HCT116 (cell line): Measurements from ENCODE around the gene PPRC1. TPM values are rescaled to one million over a fixed set of nuclear protein-coding genes. Genes with fewer than 3 reads are reported as not detected.

ENCODE experiments used
- ATAC-seq: fragments of 200-7000 bp; cut with Tn5 transposase; 2 replicates; pipeline ENCODE4 v1.9.1; 2020; ENCODE audit warnings: mild to moderate bottlenecking, moderate library complexity
- BruUV-seq: library from RNA; stranded (reverse); fragments of 400-500 nt; replicated peaks from 2 replicates; lab custom pipeline; 2021; lab: Mats Ljungman, UMichigan
- CTCF ChIA-PET: fragments of 300-600 bp; sonication (Branson Sonifier 250); formaldehyde crosslinking; loops from one replicate; lab custom pipeline; 2021; ENCODE audit warnings: antibody characterized with exemption; lab: Charles Lee
- POLR2A ChIA-PET: fragments of 300-600, 350-600 bp; sonication (Branson Sonifier 250); formaldehyde crosslinking; loops from one replicate; lab custom pipeline; 2021; ENCODE audit warnings: antibody characterized with exemption; lab: Charles Lee
- RAD21 ChIA-PET, 2 experiments: fragments of 300-600 bp; sonication (Branson Sonifier 250); formaldehyde crosslinking; loops; one replicate each; lab custom pipeline; 2023; ENCODE audit warnings: low total read pairs in 2 of 2; ENCODE audit not compliant: uncharacterized antibody in 2 of 2, unreplicated experiment in 2 of 2, low non-redundant PET in 1 of 2; lab: Charles Lee
- DNase-seq: peaks from one replicate; pipeline ENCODE4 v3.0.0-alpha.2; 2010; ENCODE audit warnings: low read depth, low spot score
- H2AFZ ChIP-seq: fragments of 200-600 bp; shearing (Covaris generic), sonication (generic); 2 replicates; pipeline ENCODE4 v1.6.1; 2017; ENCODE audit warnings: low read depth, mixed run types, mixed read lengths, antibody characterized with exemption, low read length; ENCODE audit not compliant: poor library complexity, severe bottlenecking
- H3K27ac ChIP-seq: 2 replicates; pipeline ENCODE4 v1.5.1; 2012; ENCODE audit warnings: low read depth, low read length
- H3K27me3 ChIP-seq: fragments of 200-600 bp; sonication (generic); 2 replicates; pipeline ENCODE4 v1.6.1; 2016; ENCODE audit warnings: mixed run types, low read length, mixed read lengths; ENCODE audit not compliant: insufficient read depth
- H3K36me3 ChIP-seq, 2 experiments: fragments of 200-500 bp in 1 of 2; fragments of 200-600 bp in 1 of 2; sonication (Bioruptor generic) in 1 of 2; sonication (generic) in 1 of 2; 2 replicates each; pipeline versions ENCODE4 v1.5.1 to v1.6.1; 2014 to 2016; ENCODE audit warnings: low read length in 2 of 2, inconsistent platforms in 1 of 2, mixed read lengths in 1 of 2, mixed run types in 1 of 2; ENCODE audit not compliant: insufficient read depth in 2 of 2, control insufficient read depth in 1 of 2
- H3K4me1 ChIP-seq, 2 experiments: fragments of 200-600 bp in 1 of 2; sonication (generic) in 1 of 2; 2 replicates each; pipeline versions ENCODE4 v1.5.1 to v1.6.1; 2012 to 2017; ENCODE audit warnings: low read length in 2 of 2, inconsistent platforms in 1 of 2, mild to moderate bottlenecking in 1 of 2, mixed read lengths in 1 of 2, mixed run types in 1 of 2, moderate library complexity in 1 of 2; ENCODE audit not compliant: insufficient read depth in 2 of 2, control insufficient read depth in 1 of 2
- H3K4me2 ChIP-seq: fragments of 200-600 bp; sonication (generic); 2 replicates; pipeline ENCODE4 v1.6.1; 2017; ENCODE audit warnings: mixed run types, low read length, mixed read lengths
- H3K4me3 ChIP-seq, 2 experiments: fragments of 200-600 bp in 1 of 2; sonication (generic) in 1 of 2; replicated peaks in 1 of 2; 2 replicates each; pipeline ENCODE4 v1.5.1; 2011 to 2016; ENCODE audit warnings: low read length in 2 of 2, control low read depth in 1 of 2, low read depth in 1 of 2, mild to moderate bottlenecking in 1 of 2, mixed read lengths in 1 of 2, mixed run types in 1 of 2
- H3K79me2 ChIP-seq: fragments of 200-600 bp; sonication (generic); 2 replicates; pipeline ENCODE4 v1.6.1; 2017; ENCODE audit warnings: mild to moderate bottlenecking, mixed run types, low read length, moderate library complexity, mixed read lengths; ENCODE audit not compliant: insufficient read depth
- H3K9ac ChIP-seq: fragments of 200-600 bp; sonication (generic); 2 replicates; pipeline ENCODE4 v1.6.1; 2016; ENCODE audit warnings: low read length, mixed read lengths
- H3K9me2 ChIP-seq: fragments of 200-600 bp; sonication (generic), shearing (Covaris generic); 2 replicates; pipeline ENCODE4 v1.6.1; 2017; ENCODE audit warnings: mixed run types, mild to moderate bottlenecking, moderate library complexity; ENCODE audit not compliant: insufficient read depth
- H3K9me3 ChIP-seq, 2 experiments: fragments of 200-500 bp in 1 of 2; fragments of 200-600 bp in 1 of 2; sonication (Bioruptor generic) in 1 of 2; sonication (generic) in 1 of 2; 2 replicates each; pipeline ENCODE4 v1.6.1; 2014 to 2017; ENCODE audit warnings: low read length in 2 of 2, mixed read lengths in 2 of 2, inconsistent platforms in 1 of 2, low read depth in 1 of 2, mild to moderate bottlenecking in 1 of 2, mixed run types in 1 of 2, moderate library complexity in 1 of 2; ENCODE audit not compliant: control insufficient read depth in 1 of 2, insufficient read depth in 1 of 2
- H4K20me1 ChIP-seq: fragments of 200-600 bp; sonication (generic), shearing (Covaris generic); 2 replicates; pipeline ENCODE4 v1.6.1; 2017; ENCODE audit warnings: mixed run types, mild to moderate bottlenecking, moderate library complexity; ENCODE audit not compliant: insufficient read depth
- JUND ChIP-seq: IDR thresholded peaks from 2 replicates; pipeline ENCODE4 v1.6.1; 2012
- SRF ChIP-seq: IDR thresholded peaks from 2 replicates; pipeline ENCODE4 v1.6.1; 2012; ENCODE audit warnings: low read depth
- ZFX ChIP-seq: fragments of 450-650 bp; IDR thresholded peaks from 2 replicates; pipeline ENCODE4 v1.6.1; 2017
- intact Hi-C: fragments of 100-400 bp; cut with micrococcal nuclease; formaldehyde crosslinking; loops from 2 replicates; pipeline ENCODE4 v1.10.0; 2022
- total RNA-seq: library from RNA; stranded (reverse); gene quantifications from one replicate; pipeline ENCODE4 v1.2.1, GENCODE V29; 2021; ENCODE audit not compliant: unreplicated experiment
- TF ChIP-seq, protein P1 (sequence below): IDR thresholded peaks from 2 replicates; pipeline ENCODE4 v1.6.1; 2012; ENCODE audit warnings: low read depth

PPRC1 gene
- total RNA-seq, 1 experiment from 2014 or later, result 93.0 TPM

DNA sequence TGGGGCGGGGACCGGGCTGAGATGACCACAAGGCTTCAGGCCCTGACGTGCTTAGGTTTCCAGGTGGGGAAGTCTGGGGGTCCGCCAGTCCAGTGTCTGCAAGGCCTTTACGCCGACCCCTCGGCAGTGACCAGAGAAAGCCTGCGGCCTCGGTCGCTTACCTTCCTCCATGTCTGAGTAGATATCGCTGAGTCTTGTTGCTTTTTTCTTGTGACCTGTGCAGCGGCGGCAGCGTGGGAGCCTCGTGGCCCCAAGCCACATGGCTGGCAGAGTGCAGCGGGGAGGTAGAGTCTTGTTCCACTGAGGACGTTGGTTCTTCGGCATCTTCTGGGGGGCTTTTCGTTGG, 19.7 kb downstream of the PPRC1 start:
- ChIA-PET POLR2A (interaction anchor here (1.5 to 1.6 kb wide), 4 partner anchors 12 to 351 kb away, joined by 3 to 9 read pairs (median 5); partner anchors contain the start of gene ARMH3), RAD21 (no interaction called here), CTCF (interaction anchor here (1.0 to 2.0 kb wide), 7 partner anchors 17 to 312 kb away, joined by 3 to 11 read pairs (median 5); partner anchors contain the start of gene PPRC1)
- peak; percentile 15 for ATAC-seq
- peaks cover 37 to 62% of the 10 kb centered on the region in 2 experiments for H3K36me3 ChIP-seq
- H3K4me2 ChIP-seq, result peak overlapping the region; percentile 77
- DNase-seq, result no peak
- H3K9me3 ChIP-seq, result no peaks in the 10 kb centered on the region
- no TSS peak for BruUV-seq
- intact Hi-C loops, result loop anchor here (1.0 to 5.0 kb wide), 3 partner anchors 20 to 350 kb away; partner anchors contain the start of genes ACTR1A, HPS6 and SUFU
- H3K79me2 ChIP-seq, result peaks cover 77% of the 10 kb centered on the region
- TF ChIP-seq SRF (no peak), ZFX (peak; percentile 88; the same call in 1 of the 2 replicates), JUND (no peak)
- TF ChIP-seq, protein P1, sequence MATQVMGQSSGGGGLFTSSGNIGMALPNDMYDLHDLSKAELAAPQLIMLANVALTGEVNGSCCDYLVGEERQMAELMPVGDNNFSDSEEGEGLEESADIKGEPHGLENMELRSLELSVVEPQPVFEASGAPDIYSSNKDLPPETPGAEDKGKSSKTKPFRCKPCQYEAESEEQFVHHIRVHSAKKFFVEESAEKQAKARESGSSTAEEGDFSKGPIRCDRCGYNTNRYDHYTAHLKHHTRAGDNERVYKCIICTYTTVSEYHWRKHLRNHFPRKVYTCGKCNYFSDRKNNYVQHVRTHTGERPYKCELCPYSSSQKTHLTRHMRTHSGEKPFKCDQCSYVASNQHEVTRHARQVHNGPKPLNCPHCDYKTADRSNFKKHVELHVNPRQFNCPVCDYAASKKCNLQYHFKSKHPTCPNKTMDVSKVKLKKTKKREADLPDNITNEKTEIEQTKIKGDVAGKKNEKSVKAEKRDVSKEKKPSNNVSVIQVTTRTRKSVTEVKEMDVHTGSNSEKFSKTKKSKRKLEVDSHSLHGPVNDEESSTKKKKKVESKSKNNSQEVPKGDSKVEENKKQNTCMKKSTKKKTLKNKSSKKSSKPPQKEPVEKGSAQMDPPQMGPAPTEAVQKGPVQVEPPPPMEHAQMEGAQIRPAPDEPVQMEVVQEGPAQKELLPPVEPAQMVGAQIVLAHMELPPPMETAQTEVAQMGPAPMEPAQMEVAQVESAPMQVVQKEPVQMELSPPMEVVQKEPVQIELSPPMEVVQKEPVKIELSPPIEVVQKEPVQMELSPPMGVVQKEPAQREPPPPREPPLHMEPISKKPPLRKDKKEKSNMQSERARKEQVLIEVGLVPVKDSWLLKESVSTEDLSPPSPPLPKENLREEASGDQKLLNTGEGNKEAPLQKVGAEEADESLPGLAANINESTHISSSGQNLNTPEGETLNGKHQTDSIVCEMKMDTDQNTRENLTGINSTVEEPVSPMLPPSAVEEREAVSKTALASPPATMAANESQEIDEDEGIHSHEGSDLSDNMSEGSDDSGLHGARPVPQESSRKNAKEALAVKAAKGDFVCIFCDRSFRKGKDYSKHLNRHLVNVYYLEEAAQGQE, result no peak
- peak overlapping the region; percentile 89 to 97 for H3K4me3 ChIP-seq
- peak overlapping the region; percentile 76 for H3K27ac ChIP-seq
- H3K9ac ChIP-seq, result peak overlapping the region; percentile 98
- H4K20me1 ChIP-seq, result peaks cover 11% of the 10 kb centered on the region; the same call in 1 of the 2 replicates
- H2AFZ ChIP-seq, result no peak overlapping the region
- no peaks in the 10 kb centered on the region for H3K9me2 ChIP-seq
- H3K27me3 ChIP-seq, result no peaks in the 10 kb centered on the region
- H3K4me1 ChIP-seq, result peaks cover 27 to 50% of the 10 kb centered on the region in 2 experiments
